IPS-NIHi7 (cell line): ENCODE measurements around the gene RSPH9.
A peak's percentile ranks its signal among the peaks of the same experiment; 100 is the strongest.
"Not testable (repeated sequence)": the region's sequence is repeated elsewhere in the genome, so short reads cannot be mapped to it uniquely, and the experiment has no call there.

Experiments used
- DNase-seq: peaks from one replicate; pipeline ENCODE4 v3.0.0; 2012; ENCODE audit warnings: mixed read lengths; ENCODE audit errors: extremely low spot score

The RSPH9 gene

DNA sequence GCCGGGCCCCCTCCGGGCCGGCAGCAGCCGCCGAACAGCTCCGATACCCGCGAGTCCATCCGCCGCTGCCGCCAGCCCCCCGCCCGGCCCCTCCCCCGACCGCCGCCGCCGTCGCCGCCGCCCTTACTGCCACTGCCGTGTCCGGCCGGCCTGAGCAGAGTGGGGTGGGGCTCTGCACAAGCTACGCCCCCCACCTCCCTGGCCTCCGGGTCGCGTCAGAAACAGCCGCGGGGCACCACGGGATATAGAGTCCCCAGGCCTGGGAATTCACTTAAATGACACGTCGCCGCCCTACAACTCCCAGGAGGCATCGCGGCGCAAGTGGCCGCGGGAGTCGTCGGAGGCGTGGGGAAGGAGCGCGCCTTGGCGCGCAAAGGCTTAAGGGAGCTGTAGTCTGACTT is 15.7 kb upstream of the RSPH9 start, which contains the start of gene GTPBP2:
TSS of gene GTPBP2 (minus strand) at position 161 of the 401 bp plus-strand sequence. CDS start at position 59, 102 bp downstream.
- DNase-seq, result peak; percentile 97

DNA sequence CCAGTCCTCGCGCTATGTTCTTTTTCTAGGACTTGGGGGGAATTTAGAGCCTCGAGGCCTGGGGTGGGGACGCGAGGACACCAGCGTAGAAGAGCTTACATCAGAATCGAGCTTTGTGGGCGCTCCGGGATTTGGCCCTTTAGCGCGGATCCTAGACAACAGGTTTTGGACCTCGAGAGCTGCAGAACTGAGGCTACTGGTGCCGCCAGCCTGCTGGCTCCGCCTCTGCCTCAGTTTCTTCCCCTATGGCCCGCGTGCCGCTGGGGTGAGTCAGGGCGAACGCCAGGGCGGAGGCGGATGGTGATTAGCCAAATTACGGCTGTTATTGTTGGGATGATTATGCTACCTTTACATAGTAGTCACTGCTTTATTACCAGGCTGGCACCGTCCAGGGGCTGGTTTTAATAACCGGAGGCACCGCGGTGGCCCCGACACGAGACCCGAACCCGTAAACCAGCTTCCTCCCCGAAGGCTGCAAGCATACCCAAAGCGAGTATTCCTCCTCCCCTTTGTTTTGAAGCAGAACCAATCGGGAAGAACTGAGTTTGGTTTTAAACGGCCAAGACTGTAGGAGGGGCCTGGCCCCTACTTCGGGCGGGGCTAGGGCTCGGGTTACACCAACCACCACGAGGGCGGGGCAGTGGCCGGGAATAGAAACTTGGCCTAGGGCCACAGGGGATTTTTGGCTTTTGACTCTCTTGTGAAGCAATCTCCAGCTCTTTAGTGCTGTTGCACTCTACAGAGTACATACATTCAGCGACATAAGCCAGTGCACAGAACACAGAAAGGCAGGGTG is 15.1 kb upstream of the RSPH9 start:
- peak; percentile 97 for DNase-seq

DNA sequence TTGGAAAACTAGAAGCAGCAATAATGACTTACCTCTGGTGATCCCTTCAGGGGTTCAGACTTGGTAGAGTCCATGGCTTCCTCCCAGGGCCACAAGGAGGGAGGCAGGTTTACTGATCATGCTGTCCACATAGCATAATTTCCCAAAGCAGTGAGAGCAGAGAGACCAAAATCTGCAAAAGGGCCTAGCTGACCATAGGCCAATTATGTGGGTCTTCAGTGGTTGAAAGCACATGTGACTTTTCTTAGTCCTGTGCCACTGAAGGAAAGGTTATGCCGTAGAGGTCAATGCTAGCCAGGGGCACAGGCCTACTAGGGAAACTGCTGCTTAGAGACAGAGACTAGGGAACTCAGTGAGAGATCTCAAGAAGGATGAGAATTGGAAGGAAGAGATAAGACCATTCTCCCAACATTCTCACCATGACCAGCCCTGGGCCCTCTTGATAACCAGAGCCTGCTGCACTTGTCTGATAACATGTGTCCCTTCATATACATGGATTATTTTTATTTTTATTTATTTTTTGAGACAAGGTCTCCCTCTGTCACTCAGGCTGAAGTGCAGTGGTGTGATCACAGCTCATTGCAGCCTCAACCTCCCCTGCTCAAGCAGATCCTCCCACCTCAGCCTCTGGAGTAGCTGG is 13.7 kb upstream of the RSPH9 start:
- DNase-seq, result no peak

DNA sequence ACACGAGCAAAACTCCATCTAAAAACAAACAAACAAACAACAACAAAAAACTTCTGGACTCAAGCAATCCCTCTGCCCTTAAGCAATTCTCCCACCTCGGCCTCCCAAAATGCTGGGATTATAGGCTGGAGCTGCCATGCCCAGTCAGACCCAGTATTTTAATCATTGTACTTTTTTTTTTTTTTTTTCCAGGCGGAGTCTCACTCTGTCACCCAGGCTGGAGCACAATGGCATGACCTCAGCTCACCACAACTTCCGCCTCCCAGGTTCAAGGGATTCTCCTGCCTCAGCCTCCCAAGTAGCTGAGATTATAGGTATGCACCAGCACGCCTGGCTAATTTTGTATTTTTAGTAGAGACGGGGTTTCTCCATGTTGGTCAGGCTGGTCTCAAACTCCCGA is 11.8 kb upstream of the RSPH9 start:
- not testable (repeated sequence) for DNase-seq

DNA sequence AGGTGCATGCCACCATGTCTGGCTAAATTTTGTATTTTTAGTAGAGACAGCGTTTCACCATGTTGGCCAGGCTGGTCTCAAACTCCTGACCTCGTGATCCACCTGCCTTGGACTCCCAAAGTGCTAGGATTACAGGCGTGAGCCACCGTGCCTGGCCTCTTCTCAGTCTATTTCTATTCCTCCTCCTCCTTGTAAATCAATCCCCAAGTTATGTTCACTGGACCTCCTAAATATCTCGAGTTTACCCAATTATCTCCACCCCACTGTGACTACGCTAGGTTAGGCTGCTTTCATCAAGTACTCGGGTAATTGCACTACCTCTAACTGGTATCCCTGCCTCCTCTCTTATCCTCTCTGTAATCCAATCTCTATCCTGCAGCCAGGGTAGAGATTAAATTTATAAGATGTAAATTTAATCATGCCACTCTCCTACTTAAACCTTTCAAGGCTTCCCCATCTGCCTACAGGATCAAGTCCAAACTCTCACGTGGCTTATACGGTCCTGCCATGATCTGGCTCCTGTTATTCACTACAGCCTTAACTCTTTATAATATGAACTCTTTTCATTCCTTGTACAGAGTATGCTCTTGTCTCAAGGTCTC is 10.0 kb upstream of the RSPH9 start:
- no peak for DNase-seq

DNA sequence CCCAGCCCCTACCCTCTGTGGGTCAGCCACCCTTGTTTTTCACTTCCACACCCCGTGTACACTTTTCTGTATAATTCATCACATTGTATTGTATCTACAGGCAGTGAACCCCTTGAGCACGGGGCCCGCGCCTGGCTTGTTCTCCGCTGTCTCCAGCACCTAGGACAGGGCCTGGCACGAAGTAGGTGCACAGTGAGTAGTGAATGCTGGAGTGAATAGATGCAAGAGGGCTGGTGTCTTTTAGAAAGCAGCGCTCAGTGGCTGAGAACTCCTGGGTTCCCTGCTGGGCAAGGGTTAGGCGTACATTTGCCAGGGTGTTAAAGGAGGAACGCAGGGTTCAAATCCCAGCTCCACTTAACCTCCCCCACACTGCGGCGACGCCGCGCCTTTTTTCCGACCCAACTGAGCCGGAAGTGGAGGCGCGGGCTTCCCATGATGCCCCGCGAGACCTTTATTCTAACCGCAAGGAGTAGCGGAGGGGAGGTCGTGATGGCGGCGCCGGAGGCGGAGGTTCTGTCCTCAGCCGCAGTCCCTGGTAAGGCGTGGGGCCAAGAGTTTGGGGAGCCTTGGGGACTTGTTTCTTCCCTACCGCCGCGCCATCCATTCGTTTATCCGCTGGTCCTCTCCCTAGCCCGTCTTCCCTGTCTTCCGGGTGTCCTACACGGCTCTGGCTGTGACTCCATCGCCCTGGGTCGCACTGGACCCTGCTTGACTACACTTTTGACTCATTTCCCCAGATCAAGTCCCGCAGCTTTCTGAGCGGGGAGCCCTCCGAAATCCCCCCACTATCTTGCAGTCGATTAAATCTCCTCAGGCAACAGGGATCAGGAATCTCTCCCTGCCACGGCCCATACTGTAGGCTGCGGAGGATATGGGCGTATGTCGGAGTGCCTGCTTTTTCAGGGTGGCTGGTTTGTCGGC is 9.2 kb upstream of the RSPH9 start, which contains the start of gene MAD2L1BP:
TSS of gene MAD2L1BP (plus strand) at position 454 of the 921 bp plus-strand sequence. CDS start at position 490, 36 bp downstream.
- DNase-seq, result peak; percentile 75

DNA sequence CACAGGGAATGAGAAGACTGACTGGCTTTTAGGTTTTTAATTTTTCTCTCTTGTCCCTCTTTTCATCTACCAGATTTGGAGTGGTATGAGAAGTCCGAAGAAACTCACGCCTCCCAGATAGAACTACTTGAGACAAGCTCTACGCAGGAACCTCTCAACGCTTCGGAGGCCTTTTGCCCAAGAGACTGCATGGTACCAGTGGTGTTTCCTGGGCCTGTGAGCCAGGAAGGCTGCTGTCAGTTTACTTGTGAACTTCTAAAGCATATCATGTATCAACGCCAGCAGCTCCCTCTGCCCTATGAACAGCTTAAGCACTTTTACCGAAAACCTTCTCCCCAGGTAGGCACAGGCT is 8.6 kb upstream of the RSPH9 start:
- DNase-seq, result no peak

DNA sequence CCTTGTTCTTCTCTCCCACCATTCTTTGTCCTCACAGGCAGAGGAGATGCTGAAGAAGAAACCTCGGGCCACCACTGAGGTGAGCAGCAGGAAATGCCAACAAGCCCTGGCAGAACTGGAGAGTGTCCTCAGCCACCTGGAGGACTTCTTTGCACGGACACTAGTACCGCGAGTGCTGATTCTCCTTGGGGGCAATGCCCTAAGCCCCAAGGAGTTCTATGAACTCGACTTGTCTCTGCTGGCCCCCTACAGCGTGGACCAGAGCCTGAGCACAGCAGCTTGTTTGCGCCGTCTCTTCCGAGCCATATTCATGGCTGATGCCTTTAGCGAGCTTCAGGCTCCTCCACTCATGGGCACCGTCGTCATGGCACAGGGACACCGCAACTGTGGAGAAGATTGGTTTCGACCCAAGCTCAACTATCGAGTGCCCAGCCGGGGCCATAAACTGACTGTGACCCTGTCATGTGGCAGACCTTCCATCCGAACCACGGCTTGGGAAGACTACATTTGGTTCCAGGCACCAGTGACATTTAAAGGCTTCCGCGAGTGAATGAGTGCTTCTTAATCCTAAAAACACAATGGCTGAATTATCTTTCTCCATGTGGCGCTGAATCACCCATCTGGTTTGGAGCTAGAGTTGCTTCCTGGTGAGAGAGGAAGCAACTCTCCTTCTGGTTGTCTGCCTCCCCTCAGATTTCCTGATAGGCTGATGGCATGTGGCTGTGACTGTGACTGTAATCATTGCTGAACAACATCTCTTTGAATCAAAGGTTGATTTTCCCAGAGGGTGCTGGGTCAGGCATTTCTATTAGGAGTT is 4.6 kb upstream of the RSPH9 start:
- no peak for DNase-seq

DNA sequence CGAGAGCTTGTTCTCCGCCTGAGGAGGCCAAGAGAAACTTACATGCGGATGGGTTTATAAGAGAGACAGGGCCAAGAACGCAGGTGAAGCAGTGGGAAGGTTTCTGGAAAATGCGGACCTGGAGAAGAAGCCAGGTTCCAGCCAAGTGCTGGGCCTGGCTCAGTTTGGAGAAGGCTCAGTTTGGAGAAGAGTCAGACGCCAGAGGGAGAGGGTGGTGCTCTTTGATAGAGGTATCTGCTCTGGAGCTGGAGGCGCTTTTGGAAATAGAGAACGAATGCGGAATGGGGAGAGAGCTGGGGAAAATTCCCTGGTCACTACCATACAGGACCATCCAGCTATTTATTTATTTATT is 753 bp downstream of the RSPH9 start:
- no peak for DNase-seq

DNA sequence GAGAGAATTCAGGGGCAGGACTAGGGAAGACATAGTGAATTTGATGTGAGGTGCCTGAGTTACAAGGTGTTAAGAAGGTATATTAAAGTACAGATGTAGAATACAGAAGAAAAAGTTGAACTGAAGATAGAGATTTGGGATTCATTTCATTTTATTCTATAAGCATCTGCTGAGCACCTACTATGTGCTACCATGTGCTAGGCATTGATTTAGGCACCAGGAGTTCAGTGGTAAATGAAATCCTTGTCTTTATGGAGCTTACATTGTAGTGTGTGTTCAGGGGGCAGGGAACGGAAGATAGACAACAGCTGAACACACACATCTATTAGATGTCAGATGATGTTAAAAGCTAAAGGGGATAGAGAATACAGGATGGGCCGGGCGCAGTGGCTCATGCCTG is 2.8 kb downstream of the RSPH9 start:
- no peak for DNase-seq

DNA sequence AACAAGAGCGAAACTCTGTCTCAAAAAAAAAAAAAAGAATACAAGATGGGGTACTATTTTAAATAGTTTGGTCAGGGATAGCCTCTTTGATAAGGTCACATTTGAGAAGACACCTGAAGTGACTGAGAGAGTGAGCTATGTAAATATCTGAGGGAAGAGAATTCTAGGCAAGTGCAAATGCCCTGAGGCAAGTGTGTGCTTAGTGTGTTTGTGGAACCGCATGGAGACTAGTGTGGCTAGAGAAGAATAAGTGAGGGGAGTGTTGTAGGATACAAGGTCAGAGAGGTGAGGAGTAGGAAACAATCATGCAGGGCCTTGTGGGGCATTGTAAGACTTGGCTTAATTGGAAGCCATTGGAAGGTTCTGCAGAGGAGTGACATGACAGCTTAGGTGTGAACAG is 3.4 kb downstream of the RSPH9 start:
- no peak for DNase-seq

DNA sequence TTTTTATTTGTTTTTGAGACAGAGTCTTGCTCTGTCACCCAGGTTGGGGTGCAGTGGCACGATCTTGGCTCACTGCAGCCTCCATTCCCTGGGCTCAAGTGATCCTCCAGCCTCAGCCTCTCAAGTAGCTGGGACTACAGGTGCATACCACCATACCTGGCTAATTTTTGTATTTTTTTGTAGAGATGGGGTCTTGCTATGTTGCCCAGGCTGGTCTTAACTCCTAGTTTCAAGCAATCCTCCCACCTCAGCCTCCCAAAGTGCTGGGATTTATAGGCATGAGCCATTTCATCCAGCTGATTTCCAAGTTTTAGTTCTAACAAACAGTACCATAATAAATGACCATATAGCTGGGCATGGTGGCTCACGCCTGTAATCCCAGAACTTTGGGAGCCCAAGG is 8.0 kb downstream of the RSPH9 start:
- DNase-seq, result not testable (repeated sequence)

DNA sequence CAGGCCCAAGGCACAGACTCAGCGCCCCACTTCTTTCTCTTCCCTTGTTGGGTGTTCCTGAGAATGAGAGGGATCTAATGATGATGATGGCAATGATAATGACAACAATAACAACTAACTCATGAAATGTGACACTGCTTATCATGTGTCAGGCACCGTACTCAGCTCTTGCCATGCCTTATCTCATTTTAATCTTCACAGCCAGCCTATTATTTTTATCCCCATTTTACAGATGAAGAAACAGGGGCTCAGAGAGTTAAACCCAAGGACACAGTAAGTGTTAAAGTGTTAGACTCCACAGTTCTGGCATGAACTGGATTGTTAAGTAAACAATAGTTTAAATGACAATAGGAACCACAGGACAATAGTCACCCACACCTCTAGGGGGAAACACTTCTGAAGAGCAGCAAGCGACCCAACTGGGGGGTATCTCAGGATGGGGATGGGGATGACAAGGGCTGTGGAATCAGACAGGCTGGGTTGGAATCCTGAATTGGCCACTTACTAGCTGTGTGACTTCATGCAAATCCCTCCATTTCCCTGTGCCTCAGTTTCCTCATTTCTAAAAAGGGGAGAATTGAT is 12.5 kb downstream of the RSPH9 start:
- no peak for DNase-seq

DNA sequence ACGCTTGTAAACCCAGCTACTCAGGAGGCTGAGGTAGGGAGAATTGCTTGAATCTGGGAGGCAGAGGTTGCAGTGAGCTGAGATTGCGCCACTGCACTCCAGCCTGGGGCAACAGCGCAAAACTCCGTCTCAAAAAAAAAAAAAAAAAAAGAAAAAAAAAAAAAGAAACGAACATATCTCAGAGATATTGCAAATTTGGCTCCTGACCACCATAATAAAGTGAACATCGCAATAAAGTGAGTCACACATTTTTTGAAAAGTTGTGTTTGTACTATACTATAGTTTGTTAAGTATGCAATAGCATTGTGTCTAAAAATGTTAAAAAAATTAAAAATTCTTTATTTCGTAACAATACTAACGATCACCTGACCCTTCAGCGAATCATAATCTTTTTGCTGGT is 13.3 kb downstream of the RSPH9 start:
- no peak for DNase-seq

DNA sequence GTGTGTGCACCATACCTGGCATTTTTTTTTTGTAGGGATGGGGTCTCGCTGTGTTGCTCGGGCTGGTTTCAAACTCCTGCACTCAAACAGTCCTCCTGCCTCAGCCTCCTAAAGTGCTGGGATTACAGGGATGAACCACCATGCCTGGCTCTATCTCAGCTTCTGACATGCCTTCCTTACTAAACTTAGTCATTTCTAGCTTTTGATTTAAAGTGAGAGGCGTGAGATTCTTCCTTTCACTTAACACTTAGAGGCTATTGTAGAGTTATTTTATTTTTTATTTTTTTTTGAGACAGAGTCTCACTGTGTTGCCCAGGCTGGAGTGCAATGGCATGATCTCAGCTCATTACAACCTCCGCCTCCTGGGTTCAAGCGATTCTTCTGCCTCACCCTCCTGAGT is 18.1 kb downstream of the RSPH9 start:
- not testable (repeated sequence) for DNase-seq

DNA sequence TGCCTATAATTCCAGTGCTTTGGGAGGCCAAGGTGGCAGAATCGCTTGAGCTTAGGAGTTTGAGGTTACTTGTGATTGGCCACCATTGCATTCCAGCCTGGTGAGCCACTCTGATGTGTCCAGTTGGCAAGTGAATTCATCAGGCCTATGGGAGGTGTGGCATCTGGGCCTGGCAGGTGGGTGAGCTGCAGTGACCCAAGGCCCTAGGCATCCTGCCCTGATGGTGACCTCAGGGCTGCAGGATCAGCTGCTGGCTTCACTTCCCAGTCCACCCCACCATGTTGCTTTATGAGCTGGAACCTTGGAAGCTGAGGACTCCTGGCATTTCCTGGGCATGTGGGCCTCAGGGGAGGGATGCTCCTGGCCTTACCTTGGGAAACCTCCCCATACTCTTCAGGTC is 20.5 kb downstream of the RSPH9 start:
- DNase-seq, result no peak

DNA sequence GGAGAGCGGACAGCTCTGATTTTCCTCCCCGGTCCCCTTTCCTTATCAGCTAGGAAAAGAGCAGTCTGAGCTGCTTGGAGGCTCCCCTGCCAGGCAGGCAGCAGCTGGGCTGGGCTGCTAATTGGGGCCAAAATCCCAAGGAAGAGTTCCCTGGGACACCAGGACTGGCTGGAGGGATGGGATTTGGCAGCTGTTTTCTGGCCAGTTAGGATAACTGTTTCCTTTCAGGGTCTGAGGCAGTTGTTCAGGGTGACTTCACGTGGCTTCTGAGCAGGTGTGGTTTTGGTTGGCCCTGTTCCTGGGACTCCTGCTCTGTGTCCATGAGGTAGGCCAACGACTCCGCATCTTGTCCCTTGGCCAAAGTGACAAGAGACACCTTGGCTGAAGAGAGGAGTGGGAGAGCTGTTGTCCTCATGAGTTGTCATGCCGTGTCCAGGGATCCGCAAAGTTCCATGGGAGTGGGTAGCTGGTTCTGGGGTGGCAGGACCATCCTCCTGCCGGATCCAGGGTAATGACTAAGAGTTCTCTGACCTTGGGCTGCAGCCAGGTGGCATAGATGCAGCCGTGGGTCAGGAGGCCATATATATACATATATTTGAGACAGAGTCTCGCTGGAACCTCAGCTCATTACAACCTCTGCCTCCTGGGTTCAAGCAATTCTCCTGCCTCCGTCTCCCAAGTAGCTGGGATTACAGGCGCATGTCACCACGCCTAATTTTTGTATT is 21.5 kb downstream of the RSPH9 start:
- no peak for DNase-seq

DNA sequence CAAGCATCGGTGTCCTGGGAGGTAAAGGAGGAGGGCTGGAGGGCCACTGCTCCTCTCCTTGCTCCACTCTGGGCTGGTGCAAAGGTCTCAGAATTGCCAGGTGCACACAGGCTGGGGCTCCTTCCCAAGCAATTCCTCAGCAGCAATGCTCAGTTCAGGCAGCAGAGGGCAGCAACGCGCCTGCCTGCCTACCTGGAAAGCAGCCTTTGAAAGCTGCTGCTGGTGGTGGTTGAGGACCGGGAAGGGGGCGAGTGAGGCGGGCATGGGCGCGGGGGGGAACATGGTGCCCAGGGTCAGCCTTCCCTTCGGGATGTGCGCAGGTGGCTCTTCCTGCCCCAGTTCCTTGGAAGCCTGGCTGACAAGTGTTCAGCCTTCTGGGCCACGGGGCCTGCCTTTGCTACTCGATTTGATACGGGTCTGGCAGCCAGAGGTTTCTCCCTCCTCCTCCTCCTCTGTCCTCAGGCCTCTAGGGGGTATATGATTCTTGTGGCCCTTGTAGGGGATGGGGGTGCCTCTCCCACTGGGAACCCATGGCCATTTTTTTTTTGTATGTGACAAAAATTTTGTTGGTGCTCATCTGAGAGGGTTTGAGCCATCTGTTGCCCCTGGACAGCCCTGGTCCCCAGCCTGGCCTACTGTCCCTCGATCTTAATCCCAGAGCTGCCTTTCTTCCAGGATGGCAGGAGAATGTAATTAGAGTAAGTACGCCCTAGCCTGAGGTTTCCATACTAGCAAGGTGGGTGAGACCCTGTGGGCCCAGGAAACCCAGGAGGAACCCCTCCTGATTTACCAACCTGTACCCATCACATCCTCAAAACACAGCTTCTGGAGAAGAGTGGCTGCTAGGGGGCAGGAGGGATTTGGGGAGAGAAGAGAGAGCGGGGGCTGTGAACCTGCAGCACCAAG is 22.7 kb downstream of the RSPH9 start:
- DNase-seq, result peak; percentile 91
